HEK293T (cell line): ENCODE measurements around the gene STXBP1.

ENCODE experiments used
- CTCF ChIA-PET: fragments of 350-600 bp; formaldehyde crosslinking; extraction: SDS; loops from one replicate; lab custom pipeline; 2021; ENCODE audit warnings: antibody characterized with exemption, inconsistent platforms; lab: Yijun Ruan, JAX
- POLR2A ChIA-PET: fragments of 350-600 bp; formaldehyde crosslinking; extraction: SDS; loops from one replicate; lab custom pipeline; 2020; ENCODE audit warnings: antibody characterized with exemption, inconsistent platforms; lab: Yijun Ruan, JAX
- DNase-seq: peaks from one replicate; pipeline ENCODE4 v3.0.0; 2012; ENCODE audit warnings: mixed read lengths; ENCODE audit errors: extremely low spot score
- ARNT ChIP-seq: fragments of 450-650 bp; IDR thresholded peaks from 2 replicates; pipeline ENCODE4 v1.6.1; 2017; ENCODE audit warnings: mild to moderate bottlenecking
- BHLHE40 ChIP-seq: fragments of 450-650 bp; IDR thresholded peaks from 2 replicates; pipeline ENCODE4 v1.6.1; 2016; ENCODE audit warnings: mild to moderate bottlenecking, moderate library complexity, borderline replicate concordance
- CTBP1 ChIP-seq: fragments of 450-650 bp; IDR thresholded peaks from 2 replicates; pipeline ENCODE4 v1.6.1; 2016; ENCODE audit warnings: borderline replicate concordance
- ELF4 ChIP-seq: fragments of 450-650 bp; IDR thresholded peaks from 2 replicates; pipeline ENCODE4 v1.6.1; 2017; ENCODE audit warnings: antibody characterized with exemption
- FOXA1 ChIP-seq: fragments of 450-650 bp; IDR thresholded peaks from 2 replicates; pipeline ENCODE4 v1.6.1; 2016; ENCODE audit warnings: mild to moderate bottlenecking
- FOXK2 ChIP-seq: fragments of 450-650 bp; IDR thresholded peaks from 2 replicates; pipeline ENCODE4 v1.6.1; 2016; ENCODE audit warnings: mild to moderate bottlenecking
- FOXM1 ChIP-seq: fragments of 450-650 bp; IDR thresholded peaks from 2 replicates; pipeline ENCODE4 v1.6.1; 2017; ENCODE audit warnings: mild to moderate bottlenecking, borderline replicate concordance
- HDGF ChIP-seq: fragments of 450-650 bp; IDR thresholded peaks from 2 replicates; pipeline ENCODE4 v1.6.1; 2017; ENCODE audit warnings: antibody characterized with exemption, borderline replicate concordance
- L3MBTL2 ChIP-seq: fragments of 450-650 bp; conservative IDR thresholded peaks from 2 replicates; pipeline ENCODE4 v1.6.1; 2016; ENCODE audit warnings: mild to moderate bottlenecking
- LEF1 ChIP-seq: fragments of 450-650 bp; IDR thresholded peaks from 2 replicates; pipeline ENCODE4 v1.6.1; 2017; ENCODE audit warnings: mild to moderate bottlenecking, borderline replicate concordance
- NFRKB ChIP-seq: fragments of 450-650 bp; IDR thresholded peaks from 2 replicates; pipeline ENCODE4 v1.6.1; 2016; ENCODE audit warnings: mild to moderate bottlenecking, moderate library complexity
- PKNOX1 ChIP-seq: fragments of 450-650 bp; IDR thresholded peaks from 2 replicates; pipeline ENCODE4 v1.6.1; 2016
- SP1 ChIP-seq: fragments of 450-650 bp; IDR thresholded peaks from 2 replicates; pipeline ENCODE4 v1.6.1; 2017
- SUZ12 ChIP-seq: fragments of 450-650 bp; IDR thresholded peaks from 2 replicates; pipeline ENCODE4 v1.6.1; 2016; ENCODE audit warnings: mild to moderate bottlenecking
- TARDBP ChIP-seq: fragments of 450-650 bp; IDR thresholded peaks from 2 replicates; pipeline ENCODE4 v1.6.1; 2016
- ZNF384 ChIP-seq: fragments of 450-650 bp; IDR thresholded peaks from 2 replicates; pipeline ENCODE4 v1.6.1; 2016

STXBP1 gene

GRCh38 chr9:127658428-127658827 is 46.4 kb downstream of the STXBP1 start:
- TF ChIP-seq FOXM1, result no peak
- TF ChIP-seq ARNT, result no peak
- no peak for TF ChIP-seq ZNF384
- no peak for TF ChIP-seq CTBP1
- no peak for TF ChIP-seq FOXA1
- no peak for TF ChIP-seq SUZ12
- no peak for TF ChIP-seq TARDBP
- no peak for TF ChIP-seq HDGF
- TF ChIP-seq ELF4, result no peak
- TF ChIP-seq LEF1, result no peak
- no peak for TF ChIP-seq FOXK2
- TF ChIP-seq NFRKB, result no peak
- TF ChIP-seq L3MBTL2, result no peak
- no peak for TF ChIP-seq SP1
- TF ChIP-seq PKNOX1, result no peak
- no peak for TF ChIP-seq BHLHE40
- ChIA-PET CTCF (no interaction called here), POLR2A (no interaction called here)
- DNase-seq, result no peak

GRCh38 chr9:127660886-127661741 is 49.0 kb downstream of the STXBP1 start:
- DNase-seq, result no peak
- TF ChIP-seq CTBP1 (no peak), NFRKB (no peak), L3MBTL2 (no peak), BHLHE40 (no peak), ELF4 (no peak), PKNOX1 (no peak), HDGF (no peak), SP1 (no peak), SUZ12 (no peak), TARDBP (no peak), FOXM1 (no peak), LEF1 (no peak), ZNF384 (no peak), FOXA1 (no peak)
- CTCF ChIA-PET, result no interaction called here
- POLR2A ChIA-PET, result no interaction called here

GRCh38 chr9:127662617-127663016 is 50.5 kb downstream of the STXBP1 start:
- TF ChIP-seq L3MBTL2 (no peak), BHLHE40 (no peak), FOXK2 (no peak)
- DNase-seq, result no peak
- ChIA-PET CTCF (no interaction called here), POLR2A (no interaction called here)

GRCh38 chr9:127664324-127664677 is 52.2 kb downstream of the STXBP1 start:
- ChIA-PET CTCF (no interaction called here), POLR2A (no interaction called here)
- DNase-seq, result no peak
- no peak for TF ChIP-seq ZNF384
- no peak for TF ChIP-seq PKNOX1
- TF ChIP-seq L3MBTL2, result no peak
- TF ChIP-seq SP1, result no peak
- no peak for TF ChIP-seq FOXM1
- TF ChIP-seq FOXA1, result no peak
- TF ChIP-seq ELF4, result no peak
- no peak for TF ChIP-seq SUZ12
- no peak for TF ChIP-seq CTBP1
- TF ChIP-seq LEF1, result no peak
- TF ChIP-seq FOXK2, result no peak
- TF ChIP-seq ARNT, result no peak
- TF ChIP-seq BHLHE40, result no peak
- TF ChIP-seq NFRKB, result no peak
- TF ChIP-seq HDGF, result no peak
- no peak for TF ChIP-seq TARDBP

- POLR2A ChIA-PET, result no interaction called here
Measured at GRCh38 chr9:127664678-127665507, 52.8 kb downstream of the STXBP1 start.

More at GRCh38 chr9:127664678-127665507, 52.8 kb downstream of the STXBP1 start:
- TF ChIP-seq LEF1, result no peak
- no peak for TF ChIP-seq FOXM1
- TF ChIP-seq SUZ12, result no peak
- TF ChIP-seq ARNT, result no peak
- no peak for TF ChIP-seq HDGF
- TF ChIP-seq ZNF384, result no peak
- no peak for DNase-seq
- CTCF ChIA-PET, result no interaction called here
